ENCODE results near the gene GAL3ST1. TPM values are rescaled to one million over a fixed set of nuclear protein-coding genes. Genes with fewer than 3 reads are reported as not detected.
"Not testable (repeated sequence)": the region's sequence is repeated elsewhere in the genome, so short reads cannot be mapped to it uniquely, and the experiment has no call there.

Gene GAL3ST1
- polyA plus RNA-seq, 1 donor from 2014 or later: 1.6 TPM

DNA sequence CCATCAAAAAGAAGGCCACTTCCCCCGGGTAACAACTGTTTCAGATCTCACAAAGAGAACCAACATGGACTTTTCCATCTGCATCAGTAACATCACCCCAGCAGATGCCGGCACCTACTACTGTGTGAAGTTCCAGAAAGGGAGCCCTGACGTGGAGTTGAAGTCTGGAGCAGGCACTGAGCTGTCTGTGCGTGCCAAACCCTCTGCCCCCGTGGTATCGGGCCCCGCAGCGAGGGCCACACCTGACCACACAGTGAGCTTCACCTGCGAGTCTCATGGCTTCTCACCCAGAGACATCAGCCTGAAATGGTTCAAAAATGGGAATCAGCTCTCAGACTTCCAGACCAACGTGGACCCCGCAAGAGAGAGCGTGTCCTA is 31.7 kb downstream of the GAL3ST1 start:
- H2AFZ ChIP-seq (ENCODE audit: low read depth, low read length): no peak overlapping the region
- H3K36me3 ChIP-seq (ENCODE audit: insufficient read depth, low read length): no peaks in the 10 kb centered on the region
- no peak overlapping the region for H3K9ac ChIP-seq (ENCODE audit: low read length)
- peaks cover 18% of the 10 kb centered on the region for H3K27me3 ChIP-seq (ENCODE audit: insufficient read depth, low read depth, low read length)
- H4K20me1 ChIP-seq (ENCODE audit: insufficient read depth): no peaks in the 10 kb centered on the region
- no peaks in the 10 kb centered on the region for H3K79me2 ChIP-seq (replicated peaks; ENCODE audit: insufficient read depth, low read length)
- no peak overlapping the region for H3K27ac ChIP-seq (ENCODE audit: low read length)
- no peaks in the 10 kb centered on the region for H3F3A ChIP-seq (ENCODE audit: insufficient read depth, low read length, poor library complexity, severe bottlenecking)
- H3K4me3 ChIP-seq (ENCODE audit: low read length): no peak overlapping the region
- H3K4me2 ChIP-seq (ENCODE audit: low read length): no peak overlapping the region
- H3K9me3 ChIP-seq (ENCODE audit: low read length): no peaks in the 10 kb centered on the region
- H3K9me2 ChIP-seq (ENCODE audit: insufficient read depth, low read length): no peaks in the 10 kb centered on the region
- TF ChIP-seq EP300 (conservative IDR thresholded peaks at IDR 0.05; ENCODE audit: poor library complexity, severe bottlenecking) (no peak), RAD21 (conservative IDR thresholded peaks at IDR 0.05) (no peak), EZH2 (IDR thresholded peaks at IDR 0.05; ENCODE audit: borderline replicate concordance, insufficient read depth, low read length, poor library complexity, severe bottlenecking) (no peak), SMC3 (conservative IDR thresholded peaks at IDR 0.05; ENCODE audit: poor library complexity) (no peak), MXI1 (conservative IDR thresholded peaks at IDR 0.05; ENCODE audit: poor library complexity, severe bottlenecking) (no peak), TAF1 (IDR thresholded peaks at IDR 0.05; ENCODE audit: low read depth) (no peak)
- TF ChIP-seq, protein P1, sequence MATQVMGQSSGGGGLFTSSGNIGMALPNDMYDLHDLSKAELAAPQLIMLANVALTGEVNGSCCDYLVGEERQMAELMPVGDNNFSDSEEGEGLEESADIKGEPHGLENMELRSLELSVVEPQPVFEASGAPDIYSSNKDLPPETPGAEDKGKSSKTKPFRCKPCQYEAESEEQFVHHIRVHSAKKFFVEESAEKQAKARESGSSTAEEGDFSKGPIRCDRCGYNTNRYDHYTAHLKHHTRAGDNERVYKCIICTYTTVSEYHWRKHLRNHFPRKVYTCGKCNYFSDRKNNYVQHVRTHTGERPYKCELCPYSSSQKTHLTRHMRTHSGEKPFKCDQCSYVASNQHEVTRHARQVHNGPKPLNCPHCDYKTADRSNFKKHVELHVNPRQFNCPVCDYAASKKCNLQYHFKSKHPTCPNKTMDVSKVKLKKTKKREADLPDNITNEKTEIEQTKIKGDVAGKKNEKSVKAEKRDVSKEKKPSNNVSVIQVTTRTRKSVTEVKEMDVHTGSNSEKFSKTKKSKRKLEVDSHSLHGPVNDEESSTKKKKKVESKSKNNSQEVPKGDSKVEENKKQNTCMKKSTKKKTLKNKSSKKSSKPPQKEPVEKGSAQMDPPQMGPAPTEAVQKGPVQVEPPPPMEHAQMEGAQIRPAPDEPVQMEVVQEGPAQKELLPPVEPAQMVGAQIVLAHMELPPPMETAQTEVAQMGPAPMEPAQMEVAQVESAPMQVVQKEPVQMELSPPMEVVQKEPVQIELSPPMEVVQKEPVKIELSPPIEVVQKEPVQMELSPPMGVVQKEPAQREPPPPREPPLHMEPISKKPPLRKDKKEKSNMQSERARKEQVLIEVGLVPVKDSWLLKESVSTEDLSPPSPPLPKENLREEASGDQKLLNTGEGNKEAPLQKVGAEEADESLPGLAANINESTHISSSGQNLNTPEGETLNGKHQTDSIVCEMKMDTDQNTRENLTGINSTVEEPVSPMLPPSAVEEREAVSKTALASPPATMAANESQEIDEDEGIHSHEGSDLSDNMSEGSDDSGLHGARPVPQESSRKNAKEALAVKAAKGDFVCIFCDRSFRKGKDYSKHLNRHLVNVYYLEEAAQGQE (IDR thresholded peaks at IDR 0.05; ENCODE audit: borderline replicate concordance): no peak
- TF ChIP-seq, protein P2, sequence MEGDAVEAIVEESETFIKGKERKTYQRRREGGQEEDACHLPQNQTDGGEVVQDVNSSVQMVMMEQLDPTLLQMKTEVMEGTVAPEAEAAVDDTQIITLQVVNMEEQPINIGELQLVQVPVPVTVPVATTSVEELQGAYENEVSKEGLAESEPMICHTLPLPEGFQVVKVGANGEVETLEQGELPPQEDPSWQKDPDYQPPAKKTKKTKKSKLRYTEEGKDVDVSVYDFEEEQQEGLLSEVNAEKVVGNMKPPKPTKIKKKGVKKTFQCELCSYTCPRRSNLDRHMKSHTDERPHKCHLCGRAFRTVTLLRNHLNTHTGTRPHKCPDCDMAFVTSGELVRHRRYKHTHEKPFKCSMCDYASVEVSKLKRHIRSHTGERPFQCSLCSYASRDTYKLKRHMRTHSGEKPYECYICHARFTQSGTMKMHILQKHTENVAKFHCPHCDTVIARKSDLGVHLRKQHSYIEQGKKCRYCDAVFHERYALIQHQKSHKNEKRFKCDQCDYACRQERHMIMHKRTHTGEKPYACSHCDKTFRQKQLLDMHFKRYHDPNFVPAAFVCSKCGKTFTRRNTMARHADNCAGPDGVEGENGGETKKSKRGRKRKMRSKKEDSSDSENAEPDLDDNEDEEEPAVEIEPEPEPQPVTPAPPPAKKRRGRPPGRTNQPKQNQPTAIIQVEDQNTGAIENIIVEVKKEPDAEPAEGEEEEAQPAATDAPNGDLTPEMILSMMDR (IDR thresholded peaks at IDR 0.05; ENCODE audit: poor library complexity, severe bottlenecking): no peak

DNA sequence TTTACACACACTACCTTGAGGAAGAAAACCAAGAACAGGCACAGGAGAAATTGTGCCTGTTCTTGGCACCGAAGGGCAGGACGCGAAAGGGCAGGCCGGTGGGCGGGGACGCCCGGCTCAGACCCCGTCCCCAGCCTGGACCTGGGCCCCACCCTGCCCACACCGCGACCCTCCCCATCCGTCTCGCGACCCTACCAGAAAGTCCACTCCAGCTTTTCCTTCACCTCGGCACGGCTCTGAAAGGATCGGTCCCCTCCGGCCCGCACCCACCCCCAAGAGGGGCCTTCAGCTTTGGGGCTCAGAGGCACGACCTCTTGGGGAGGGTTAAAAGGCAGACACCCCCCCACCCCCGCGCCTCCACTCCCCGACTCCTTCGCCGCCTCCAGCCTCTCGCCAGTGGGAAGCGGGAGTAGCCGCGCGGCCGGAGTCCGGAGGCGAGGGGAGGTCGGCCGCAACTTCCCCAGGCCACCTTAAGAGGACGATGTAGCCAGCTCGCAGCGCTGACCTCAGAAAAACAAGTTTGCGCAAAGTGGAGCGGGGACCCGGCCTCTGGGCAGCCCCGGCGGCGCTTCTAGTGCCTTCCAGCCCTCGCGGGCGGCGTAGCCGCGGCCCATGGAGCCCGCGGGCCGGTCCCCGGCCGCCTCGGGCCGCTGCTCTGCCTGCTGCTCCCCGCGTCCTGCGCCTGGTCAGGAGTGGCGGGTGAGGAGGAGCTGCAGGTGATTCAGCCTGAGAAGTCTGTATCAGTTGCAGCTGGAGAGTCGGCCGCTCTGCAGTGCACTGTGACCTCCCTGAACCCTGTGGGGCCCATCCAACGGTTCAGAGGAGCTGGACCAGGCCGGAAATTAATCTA is 32.3 kb downstream of the GAL3ST1 start:
- Histone ChIP-seq H3K27ac (ENCODE audit: low read length) (no peak overlapping the region), H3F3A (ENCODE audit: insufficient read depth, low read length, poor library complexity, severe bottlenecking) (no peaks in the 10 kb centered on the region), H2AFZ (ENCODE audit: low read depth, low read length) (no peak overlapping the region), H3K4me2 (ENCODE audit: low read length) (no peak overlapping the region), H3K9ac (ENCODE audit: low read length) (no peak overlapping the region), H3K27me3 (ENCODE audit: insufficient read depth, low read depth, low read length) (peaks cover 18% of the 10 kb centered on the region), H4K20me1 (ENCODE audit: insufficient read depth) (no peaks in the 10 kb centered on the region), H3K9me2 (ENCODE audit: insufficient read depth, low read length) (no peaks in the 10 kb centered on the region), H3K36me3 (ENCODE audit: insufficient read depth, low read length) (no peaks in the 10 kb centered on the region), H3K79me2 (replicated peaks; ENCODE audit: insufficient read depth, low read length) (no peaks in the 10 kb centered on the region), H3K9me3 (ENCODE audit: low read length) (no peaks in the 10 kb centered on the region), H3K4me3 (ENCODE audit: low read length) (peak overlapping the region; percentile 31)
- TF ChIP-seq, protein P1 (IDR thresholded peaks at IDR 0.05; ENCODE audit: borderline replicate concordance): no peak
- TF ChIP-seq, protein P2 (IDR thresholded peaks at IDR 0.05; ENCODE audit: poor library complexity, severe bottlenecking): no peak
- TF ChIP-seq POLR2AphosphoS5 (IDR thresholded peaks at IDR 0.05) (no peak), EZH2 (IDR thresholded peaks at IDR 0.05; ENCODE audit: borderline replicate concordance, insufficient read depth, low read length, poor library complexity, severe bottlenecking) (no peak), SMC3 (conservative IDR thresholded peaks at IDR 0.05; ENCODE audit: poor library complexity) (no peak), EP300 (conservative IDR thresholded peaks at IDR 0.05; ENCODE audit: poor library complexity, severe bottlenecking) (no peak), MXI1 (conservative IDR thresholded peaks at IDR 0.05; ENCODE audit: poor library complexity, severe bottlenecking) (no peak), TAF1 (IDR thresholded peaks at IDR 0.05; ENCODE audit: low read depth) (no peak)

DNA sequence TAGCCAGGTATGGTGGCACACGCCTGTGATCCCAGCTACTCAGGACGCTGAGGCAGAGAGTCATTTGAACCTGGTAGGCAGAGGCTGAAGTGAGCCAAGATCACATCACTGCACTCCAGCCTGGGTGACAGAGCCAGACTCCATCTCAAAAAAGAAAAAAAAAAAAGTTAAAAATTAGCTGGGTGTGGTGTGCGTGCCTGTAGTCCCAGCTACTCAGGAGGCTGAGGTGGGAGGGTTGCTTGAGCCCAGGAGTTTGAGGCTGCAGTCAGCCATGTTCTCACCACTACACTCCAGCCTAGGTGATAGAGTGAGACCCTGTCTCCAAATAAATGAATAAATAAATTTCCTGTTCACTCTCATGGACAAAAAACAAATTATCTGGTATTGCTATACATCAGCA is 33.0 kb downstream of the GAL3ST1 start:
- not testable (repeated sequence) for H3K4me2 ChIP-seq (ENCODE audit: low read length); H4K20me1 ChIP-seq (ENCODE audit: insufficient read depth); H3K9me3 ChIP-seq (ENCODE audit: low read length); H3K79me2 ChIP-seq (replicated peaks; ENCODE audit: insufficient read depth, low read length); H2AFZ ChIP-seq (ENCODE audit: low read depth, low read length); H3K9ac ChIP-seq (ENCODE audit: low read length); H3F3A ChIP-seq (ENCODE audit: insufficient read depth, low read length, poor library complexity, severe bottlenecking); H3K4me3 ChIP-seq (ENCODE audit: low read length); H3K9me2 ChIP-seq (ENCODE audit: insufficient read depth, low read length); H3K36me3 ChIP-seq (ENCODE audit: insufficient read depth, low read length); H3K27ac ChIP-seq (ENCODE audit: low read length)
- peaks cover 18% of the 10 kb centered on the region for H3K27me3 ChIP-seq (ENCODE audit: insufficient read depth, low read depth, low read length)

Data from neural cell (in vitro differentiated cells).